Measurements from ENCODE around the gene ETFBKMT. TPM values are rescaled to one million over a fixed set of nuclear protein-coding genes. Genes with fewer than 3 reads are reported as not detected.
"Not testable (repeated sequence)": the region's sequence is repeated elsewhere in the genome, so short reads cannot be mapped to it uniquely, and the experiment has no call there.

ETFBKMT gene
- total and polyA plus RNA-seq, 4 experiments from 2014 or later, result 1.3 to 2.2 (median 1.7) TPM

DNA sequence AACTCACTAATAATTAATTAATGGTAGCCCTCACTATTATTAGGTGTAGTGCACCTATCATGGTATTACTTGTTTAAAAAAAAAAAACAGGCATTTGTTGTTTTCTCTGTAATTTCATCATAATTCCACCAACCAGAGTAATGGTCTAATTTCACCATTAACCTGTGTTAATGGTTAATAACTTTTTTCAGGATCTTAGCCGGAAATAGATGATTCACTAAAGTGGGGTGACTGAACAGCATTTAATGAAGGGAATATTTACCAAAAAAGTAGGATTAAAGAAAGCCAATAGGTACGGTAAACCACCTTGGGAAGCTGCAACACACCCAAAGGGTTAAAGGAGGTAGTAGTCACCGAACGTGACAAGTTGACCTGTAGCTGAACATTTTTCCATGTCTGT, 13.0 kb downstream of the ETFBKMT start:
- intact Hi-C loops (cut with micrococcal nuclease), result no loop called here
- Histone ChIP-seq H3K27ac (ENCODE audit: low read depth, low read length) (no peak overlapping the region), H3K9me3 (ENCODE audit: control insufficient read depth in 1 of 2, low read length in 2 of 2) (peaks cover 7 to 8% of the 10 kb centered on the region in 2 donors), H3K4me3 (ENCODE audit: low read length in 2 of 2) (no peak overlapping the region), H3K36me3 (ENCODE audit: insufficient read depth, low read length) (no peaks in the 10 kb centered on the region), H3K27me3 (ENCODE audit: insufficient read depth, low read length) (no peaks in the 10 kb centered on the region), H3K4me1 (ENCODE audit: insufficient read depth, low read length) (no peaks in the 10 kb centered on the region)
- Mint-ChIP-seq H3K4me1 (no peaks in the 10 kb centered on the region), H3K27me3 (no peaks in the 10 kb centered on the region), H3K36me3 (peaks cover 28 to 49% of the 10 kb centered on the region in 2 donors), H3K4me3 (no peak overlapping the region), H3K27ac (no peak overlapping the region), H3K9me3 (peaks cover 0 to 14% (median 11%) of the 10 kb centered on the region in 8 donors)
- DNase-seq, result no peak
- ChIA-PET POLR2A (ENCODE audit: partially characterized antibody) (no interaction called here), CTCF (ENCODE audit: partially characterized antibody) (interaction anchor here (3.4 kb wide), 1 partner anchor 19 kb away, joined by 15 read pairs; no protein-coding TSS in a partner anchor)

DNA sequence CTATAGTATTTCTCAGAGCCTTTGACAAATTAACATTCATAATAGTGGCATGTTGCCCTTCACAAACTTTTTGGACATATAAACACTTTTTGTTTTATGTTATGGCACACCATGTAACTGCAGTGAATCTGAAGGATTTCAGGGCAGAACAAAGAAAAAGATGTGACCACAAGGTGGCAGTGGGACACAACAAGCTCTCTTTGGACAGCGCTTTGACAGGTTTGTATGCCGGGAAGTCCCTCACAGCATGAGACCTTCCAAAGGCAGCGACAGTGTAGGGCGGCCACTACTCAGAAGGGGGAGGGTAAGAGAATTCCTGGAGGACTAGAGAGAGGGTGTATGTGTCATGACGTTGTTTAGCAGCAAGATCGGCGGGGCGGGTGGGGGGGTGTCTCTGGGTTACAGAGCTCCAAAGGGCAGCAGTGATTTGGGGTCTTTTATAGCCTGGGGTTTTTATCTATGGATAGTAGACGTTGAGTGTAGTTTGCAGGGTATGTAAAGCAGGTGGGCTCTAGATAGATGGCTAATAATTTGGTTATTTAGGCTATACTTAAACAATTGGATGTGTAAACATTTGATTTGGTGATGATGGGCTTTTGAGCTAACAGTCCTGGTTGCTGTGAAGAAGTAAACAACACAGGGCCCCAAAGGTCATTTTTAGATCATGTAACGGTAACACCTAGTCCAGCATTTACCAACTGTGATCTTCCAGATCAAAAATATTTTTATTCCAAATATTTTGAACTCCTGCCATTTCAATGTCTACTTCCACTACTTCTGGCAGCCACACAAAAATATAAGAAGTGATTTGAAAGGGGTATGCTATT, 22.9 kb downstream of the ETFBKMT start:
- no peaks in the 10 kb centered on the region for H3K4me1 ChIP-seq (ENCODE audit: insufficient read depth, low read length)
- Mint-ChIP-seq H3K36me3 (peaks cover 36 to 40% of the 10 kb centered on the region in 2 donors), H3K4me1 (peaks cover 6 to 15% (median 9%) of the 10 kb centered on the region in 4 donors), H3K27me3 (no peaks in the 10 kb centered on the region), H3K4me3 (peak overlapping the region in 4 of 8 donors; percentile 58 to 80 (median 71)), H3K9me3 (peaks cover 2 to 41% (median 22%) of the 10 kb centered on the region in 8 donors), H3K27ac (peak overlapping the region; percentile 53 to 92 (median 88))
- intact Hi-C loops (cut with micrococcal nuclease), result loop anchor here (1.0 to 5.0 kb wide), 8 partner anchors 29 to 630 kb away; partner anchors contain the start of gene RESF1
- H3K4me3 ChIP-seq (ENCODE audit: low read length in 2 of 2), result no peak overlapping the region
- H3K36me3 ChIP-seq (ENCODE audit: insufficient read depth, low read length), result no peaks in the 10 kb centered on the region
- no peak overlapping the region for H3K27ac ChIP-seq (ENCODE audit: low read depth, low read length)
- ChIA-PET CTCF (ENCODE audit: partially characterized antibody) (interaction anchor here (0.6 to 3.0 kb wide), 32 partner anchors 11 to 1074 kb away, joined by 3 to 22 read pairs (median 4); partner anchors contain the start of genes ETFBKMT, RESF1 and YARS2), POLR2A (ENCODE audit: partially characterized antibody) (interaction anchor here (0.8 to 2.7 kb wide), 13 partner anchors 23 to 630 kb away, joined by 3 to 8 read pairs (median 4); partner anchors contain the start of genes AMN1 and RESF1)
- peaks cover 0 to 4% of the 10 kb centered on the region in 2 donors for H3K9me3 ChIP-seq (ENCODE audit: control insufficient read depth in 1 of 2, low read length in 2 of 2)
- H3K27me3 ChIP-seq (ENCODE audit: insufficient read depth, low read length), result no peaks in the 10 kb centered on the region
- peak; percentile 68 to 73 (median 71) for DNase-seq

DNA sequence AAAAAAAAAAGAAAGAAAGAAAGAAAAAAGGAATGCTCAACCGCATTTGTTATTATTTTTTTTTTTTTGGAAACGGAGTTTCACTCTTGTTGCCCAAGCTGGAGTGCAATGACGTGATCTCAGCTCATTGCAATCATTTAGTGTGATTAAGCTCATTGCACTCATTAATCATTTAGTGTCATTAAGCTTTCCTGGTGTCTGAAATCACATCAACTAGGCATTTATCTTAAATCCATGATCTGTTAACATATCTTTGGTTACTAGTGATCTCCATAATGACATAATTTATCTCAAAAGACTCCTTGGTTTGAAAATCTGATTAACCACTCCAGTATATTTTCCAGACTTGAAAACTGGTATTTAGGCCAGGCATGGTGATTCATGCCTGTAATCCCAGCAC, 26.3 kb downstream of the ETFBKMT start:
- no peaks in the 10 kb centered on the region for H3K27me3 ChIP-seq (ENCODE audit: insufficient read depth, low read length)
- peaks cover 49 to 60% of the 10 kb centered on the region in 2 donors for H3K36me3 Mint-ChIP-seq
- peaks cover 0 to 4% of the 10 kb centered on the region in 2 donors for H3K9me3 ChIP-seq (ENCODE audit: control insufficient read depth in 1 of 2, low read length in 2 of 2)
- no peak overlapping the region for H3K4me3 Mint-ChIP-seq
- DNase-seq, result no peak
- H3K9me3 Mint-ChIP-seq, result peaks cover 2 to 48% (median 22%) of the 10 kb centered on the region in 8 donors
- intact Hi-C loops (cut with micrococcal nuclease), result no loop called here
- H3K27ac ChIP-seq (ENCODE audit: low read depth, low read length), result no peak overlapping the region
- CTCF ChIA-PET (ENCODE audit: partially characterized antibody), result interaction anchor here (0.6 to 2.2 kb wide), 5 partner anchors 31 to 626 kb away, joined by 3 to 7 read pairs (median 4); no protein-coding TSS in a partner anchor
- no peaks in the 10 kb centered on the region for H3K27me3 Mint-ChIP-seq
- peaks cover 3% of the 10 kb centered on the region for H3K36me3 ChIP-seq (ENCODE audit: insufficient read depth, low read length)
- no peak overlapping the region for H3K27ac Mint-ChIP-seq
- no peaks in the 10 kb centered on the region for H3K4me1 ChIP-seq (ENCODE audit: insufficient read depth, low read length)
- no peak overlapping the region for H3K4me3 ChIP-seq (ENCODE audit: low read length in 2 of 2)
- POLR2A ChIA-PET (ENCODE audit: partially characterized antibody), result interaction anchor here (1.0 kb wide), 1 partner anchor 211 kb away, joined by 3 read pairs; no protein-coding TSS in a partner anchor
- peaks cover 6 to 15% (median 9%) of the 10 kb centered on the region in 4 donors for H3K4me1 Mint-ChIP-seq

DNA sequence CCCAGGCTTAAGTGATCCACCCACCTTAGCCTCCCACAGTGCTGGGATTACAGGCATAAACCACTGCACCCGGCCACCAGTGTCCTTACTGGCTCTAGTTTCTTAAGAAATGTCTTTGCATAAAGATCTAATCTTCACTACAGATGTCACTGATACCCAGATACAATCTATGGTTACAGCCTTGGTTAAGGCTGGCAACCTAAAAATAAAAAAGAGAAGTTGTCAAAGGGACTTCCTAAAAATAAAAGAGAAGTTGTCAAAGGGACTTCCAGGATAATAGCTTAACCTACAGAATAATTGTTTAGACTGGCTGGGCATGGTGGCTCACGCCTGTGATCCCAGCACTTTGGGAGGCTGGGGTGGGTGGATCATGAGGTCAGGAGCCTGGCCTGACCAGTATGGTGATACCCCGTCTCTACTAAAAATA, 27.6 kb downstream of the ETFBKMT start:
- DNase-seq, result no peak
- no peaks in the 10 kb centered on the region for H3K27me3 ChIP-seq (ENCODE audit: insufficient read depth, low read length)
- peak overlapping the region in 2 of 8 donors; percentile 4 to 20 for H3K4me3 Mint-ChIP-seq
- peaks cover 50 to 63% of the 10 kb centered on the region in 2 donors for H3K36me3 Mint-ChIP-seq
- intact Hi-C loops (cut with micrococcal nuclease), result no loop called here
- H3K9me3 Mint-ChIP-seq, result peaks cover 2 to 46% (median 22%) of the 10 kb centered on the region in 8 donors
- H3K4me3 ChIP-seq (ENCODE audit: low read length in 2 of 2), result no peak overlapping the region
- H3K36me3 ChIP-seq (ENCODE audit: insufficient read depth, low read length), result peaks cover 3% of the 10 kb centered on the region
- no peak overlapping the region for H3K27ac ChIP-seq (ENCODE audit: low read depth, low read length)
- POLR2A ChIA-PET (ENCODE audit: partially characterized antibody), result no interaction called here
- CTCF ChIA-PET (ENCODE audit: partially characterized antibody), result interaction anchor here (1.3 to 2.2 kb wide), 2 partner anchors 40 to 625 kb away, joined by 3 to 7 read pairs; no protein-coding TSS in a partner anchor
- H3K27ac Mint-ChIP-seq, result peak overlapping the region in 2 of 7 donors; percentile 2 to 12
- H3K27me3 Mint-ChIP-seq, result no peaks in the 10 kb centered on the region
- no peaks in the 10 kb centered on the region for H3K4me1 ChIP-seq (ENCODE audit: insufficient read depth, low read length)
- peaks cover 0 to 4% of the 10 kb centered on the region in 2 donors for H3K9me3 ChIP-seq (ENCODE audit: control insufficient read depth in 1 of 2, low read length in 2 of 2)
- H3K4me1 Mint-ChIP-seq, result peaks cover 3 to 11% (median 6%) of the 10 kb centered on the region in 4 donors

DNA sequence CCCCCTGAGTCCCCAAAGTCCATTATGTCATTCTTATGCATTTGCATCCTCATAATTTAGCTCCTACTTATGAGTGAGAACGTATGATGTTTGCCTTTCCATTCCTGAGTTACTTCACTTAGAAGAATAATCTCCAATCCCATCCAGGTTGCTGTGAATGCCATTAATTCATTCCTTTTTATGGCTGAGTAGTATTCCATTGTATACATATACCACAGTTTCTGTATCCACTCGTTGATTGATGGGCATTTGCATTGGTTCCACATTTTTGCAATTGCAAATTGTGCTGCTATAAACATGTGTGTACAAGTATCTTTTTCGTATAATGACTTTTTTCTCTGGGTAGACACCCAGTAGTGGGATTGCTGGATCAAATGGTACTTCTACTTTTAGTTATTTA, 30.4 kb downstream of the ETFBKMT start:
- H3K27ac Mint-ChIP-seq; H3K4me1 ChIP-seq (ENCODE audit: insufficient read depth, low read length); intact Hi-C loops (cut with micrococcal nuclease); H3K9me3 ChIP-seq (ENCODE audit: control insufficient read depth in 1 of 2, low read length in 2 of 2); H3K4me1 Mint-ChIP-seq; DNase-seq; H3K27me3 ChIP-seq (ENCODE audit: insufficient read depth, low read length); H3K4me3 ChIP-seq (ENCODE audit: low read length in 2 of 2); H3K27ac ChIP-seq (ENCODE audit: low read depth, low read length); H3K4me3 Mint-ChIP-seq; CTCF ChIA-PET (ENCODE audit: partially characterized antibody); H3K36me3 ChIP-seq (ENCODE audit: insufficient read depth, low read length); H3K27me3 Mint-ChIP-seq: not testable (repeated sequence)
- POLR2A ChIA-PET (ENCODE audit: partially characterized antibody), result interaction anchor here (0.6 to 1.2 kb wide), 3 partner anchors 39 to 312 kb away, joined by 3 to 4 read pairs (median 3); partner anchors contain the start of gene AMN1
- peaks cover 0 to 23% (median 4%) of the 10 kb centered on the region in 8 donors for H3K9me3 Mint-ChIP-seq
- peaks cover 39 to 53% of the 10 kb centered on the region in 2 donors for H3K36me3 Mint-ChIP-seq

DNA sequence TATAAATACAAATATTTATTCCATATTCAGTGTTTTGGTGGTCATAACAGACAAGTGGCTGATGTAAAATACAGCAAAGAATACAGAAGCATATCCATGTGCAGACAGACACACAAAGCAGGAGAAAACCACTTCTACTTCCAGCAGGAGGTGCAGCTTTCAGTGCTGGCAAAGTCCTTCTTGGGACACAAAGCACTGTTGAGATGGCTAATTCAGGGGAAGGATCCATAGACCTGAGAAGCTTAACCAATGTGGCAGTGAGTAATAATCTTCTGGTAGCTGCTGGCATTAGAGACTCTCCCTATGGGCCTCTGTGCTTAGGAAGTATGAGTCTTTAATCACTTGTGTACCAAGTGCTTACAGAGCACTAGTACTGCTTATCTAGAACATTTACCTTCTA, 42.6 kb downstream of the ETFBKMT start:
- H3K27ac ChIP-seq (ENCODE audit: low read depth, low read length), result no peak overlapping the region
- H3K36me3 Mint-ChIP-seq, result peaks cover 34 to 37% of the 10 kb centered on the region in 2 donors
- no peaks in the 10 kb centered on the region for H3K9me3 ChIP-seq (ENCODE audit: control insufficient read depth in 1 of 2, low read length in 2 of 2)
- H3K4me3 ChIP-seq (ENCODE audit: low read length in 2 of 2), result no peak overlapping the region
- peaks cover 5% of the 10 kb centered on the region for H3K4me1 ChIP-seq (ENCODE audit: insufficient read depth, low read length)
- H3K9me3 Mint-ChIP-seq, result peaks cover 0 to 2% (median 0%) of the 10 kb centered on the region in 8 donors
- peaks cover 12 to 26% (median 15%) of the 10 kb centered on the region in 4 donors for H3K4me1 Mint-ChIP-seq
- no peaks in the 10 kb centered on the region for H3K27me3 Mint-ChIP-seq
- ChIA-PET CTCF (ENCODE audit: partially characterized antibody) (interaction anchor here (0.8 to 1.3 kb wide), 2 partner anchors 189 to 259 kb away, joined by 3 to 4 read pairs; no protein-coding TSS in a partner anchor), POLR2A (ENCODE audit: partially characterized antibody) (interaction anchor here (0.9 kb wide), 1 partner anchor 258 kb away, joined by 3 read pairs; no protein-coding TSS in a partner anchor)
- DNase-seq, result no peak
- intact Hi-C loops (cut with micrococcal nuclease), result no loop called here
- no peak overlapping the region for H3K4me3 Mint-ChIP-seq
- no peak overlapping the region for H3K27ac Mint-ChIP-seq
- no peaks in the 10 kb centered on the region for H3K27me3 ChIP-seq (ENCODE audit: insufficient read depth, low read length)
- H3K36me3 ChIP-seq (ENCODE audit: insufficient read depth, low read length), result peaks cover 5% of the 10 kb centered on the region

DNA sequence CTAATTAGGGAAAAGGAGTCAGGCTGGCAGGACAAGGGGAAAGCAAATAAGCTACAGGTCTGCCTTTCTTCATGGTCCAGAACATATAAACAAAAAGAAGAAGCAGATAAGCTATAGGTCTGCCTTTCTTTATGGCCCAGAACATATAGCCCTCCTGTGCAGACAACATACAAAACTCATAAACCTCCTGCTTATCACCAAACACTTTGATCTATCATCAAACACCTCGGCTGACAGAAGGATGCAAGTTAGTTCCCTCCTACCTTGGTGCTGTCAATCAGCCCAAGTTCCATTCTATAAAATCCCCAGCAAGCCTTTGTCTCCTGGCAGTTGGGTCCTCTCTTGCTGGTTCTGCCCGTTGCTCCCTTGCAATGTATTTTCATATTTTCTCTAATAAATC, 46.1 kb downstream of the ETFBKMT start:
- Mint-ChIP-seq H3K27ac (peak overlapping the region in 5 of 7 donors; percentile 10 to 66 (median 37)), H3K4me3 (no peak overlapping the region), H3K9me3 (peaks cover 0 to 32% (median 22%) of the 10 kb centered on the region in 8 donors), H3K4me1 (peaks cover 13 to 26% (median 17%) of the 10 kb centered on the region in 4 donors), H3K27me3 (no peaks in the 10 kb centered on the region), H3K36me3 (peaks cover 33 to 40% of the 10 kb centered on the region in 2 donors)
- Histone ChIP-seq H3K27me3 (ENCODE audit: insufficient read depth, low read length) (no peaks in the 10 kb centered on the region), H3K36me3 (ENCODE audit: insufficient read depth, low read length) (no peaks in the 10 kb centered on the region), H3K9me3 (ENCODE audit: control insufficient read depth in 1 of 2, low read length in 2 of 2) (peaks cover 0 to 2% of the 10 kb centered on the region in 2 donors), H3K27ac (ENCODE audit: low read depth, low read length) (no peak overlapping the region), H3K4me3 (ENCODE audit: low read length in 2 of 2) (no peak overlapping the region), H3K4me1 (ENCODE audit: insufficient read depth, low read length) (peaks cover 5% of the 10 kb centered on the region)
- ChIA-PET CTCF (ENCODE audit: partially characterized antibody) (no interaction called here), POLR2A (ENCODE audit: partially characterized antibody) (no interaction called here)
- intact Hi-C loops (cut with micrococcal nuclease), result no loop called here
- DNase-seq, result no peak

Data from CD4-positive, alpha-beta memory T cell (primary cell).